GM19438 (cell line): ENCODE measurements around the gene SRSF5.
A peak's percentile ranks its signal among the peaks of the same experiment; 100 is the strongest.
"Not testable (repeated sequence)": the region's sequence is repeated elsewhere in the genome, so short reads cannot be mapped to it uniquely, and the experiment has no call there.

Source experiments
- ATAC-seq: cut with Tn5 transposase; IDR thresholded peaks from one replicate; pipeline ENCODE4 v1.9.1; 2021; ENCODE audit warnings: low read depth; ENCODE audit not compliant: unreplicated experiment

SRSF5 gene

GRCh38 chr14:69766984-69767368 lies at the start of gene SRSF5:
SRSF5 (plus strand) TSS chr14:69767142; CDS start chr14:69768157, 1,015 bp downstream.
- ATAC-seq = peak; percentile 92

GRCh38 chr14:69718614-69719013 lies 48.3 kb upstream of the SRSF5 start:
- ATAC-seq = not testable (repeated sequence)

- ATAC-seq = no peak
Measured at GRCh38 chr14:69719501-69719951, 47.4 kb upstream of the SRSF5 start.

GRCh38 chr14:69720912-69721311 lies 46.0 kb upstream of the SRSF5 start:
- no peak for ATAC-seq

- peak; percentile 83 for ATAC-seq
Measured at GRCh38 chr14:69726761-69727511, 40.0 kb upstream of the SRSF5 start.

GRCh38 chr14:69727860-69728259 lies 39.1 kb upstream of the SRSF5 start:
- ATAC-seq = no peak

GRCh38 chr14:69731919-69732598 lies 34.9 kb upstream of the SRSF5 start:
- ATAC-seq = not testable (repeated sequence)

GRCh38 chr14:69736405-69736804 lies 30.5 kb upstream of the SRSF5 start:
- not testable (repeated sequence) for ATAC-seq

GRCh38 chr14:69741055-69741454 lies 25.9 kb upstream of the SRSF5 start:
- ATAC-seq = no peak

GRCh38 chr14:69749956-69750355 lies 17.0 kb upstream of the SRSF5 start:
- peak; percentile 57 for ATAC-seq

- ATAC-seq = no peak
Measured at GRCh38 chr14:69750495-69750894, 16.4 kb upstream of the SRSF5 start.

- ATAC-seq = no peak
Measured at GRCh38 chr14:69752773-69753172, 14.2 kb upstream of the SRSF5 start.

- ATAC-seq = no peak
Measured at GRCh38 chr14:69753860-69754259, 13.1 kb upstream of the SRSF5 start.

GRCh38 chr14:69754487-69754886 lies 12.5 kb upstream of the SRSF5 start:
- no peak for ATAC-seq

- no peak for ATAC-seq
Measured at GRCh38 chr14:69755296-69755695, 11.6 kb upstream of the SRSF5 start.

- no peak for ATAC-seq
Measured at GRCh38 chr14:69755784-69756183, 11.2 kb upstream of the SRSF5 start.

GRCh38 chr14:69756298-69756697 lies 10.6 kb upstream of the SRSF5 start:
- ATAC-seq = no peak

- ATAC-seq = no peak
Measured at GRCh38 chr14:69760810-69761209, 6.1 kb upstream of the SRSF5 start.

- ATAC-seq = no peak
Measured at GRCh38 chr14:69763761-69764510, 3.0 kb upstream of the SRSF5 start.

GRCh38 chr14:69767369-69767999 lies 542 bp downstream of the SRSF5 start:
- peak; percentile 56 for ATAC-seq

GRCh38 chr14:69768873-69769272 lies 1.9 kb downstream of the SRSF5 start:
- no peak for ATAC-seq
